ENCODE results near the gene IL34.

IL34 gene

GRCh38 chr16:70684146-70685060 lies 38.0 kb downstream of the IL34 start:
- H2AFZ ChIP-seq (ENCODE audit: low read depth, low read length, severe bottlenecking), result no peak overlapping the region
- no peaks in the 10 kb centered on the region for H4K20me1 ChIP-seq (ENCODE audit: low read depth, low read length)
- no peaks in the 10 kb centered on the region for H3K9me2 ChIP-seq (replicated peaks; ENCODE audit: insufficient read depth, low read length)
- no peaks in the 10 kb centered on the region for H3K27me3 ChIP-seq (ENCODE audit: low read length)
- H3K27ac ChIP-seq (ENCODE audit: low read depth, low read length), result no peak overlapping the region
- H3K4me3 ChIP-seq (ENCODE audit: insufficient read depth, low read length, poor library complexity, severe bottlenecking), result no peak overlapping the region
- no peaks in the 10 kb centered on the region for H3F3A ChIP-seq (ENCODE audit: insufficient read depth)
- no peak overlapping the region for H3K4me2 ChIP-seq (ENCODE audit: low read depth, low read length, poor library complexity, severe bottlenecking)
- H3K9me3 ChIP-seq (ENCODE audit: insufficient read depth, low read length), result no peaks in the 10 kb centered on the region
- no peak overlapping the region for H3K9ac ChIP-seq (ENCODE audit: low read length)
- H3K36me3 ChIP-seq (ENCODE audit: low read length), result no peaks in the 10 kb centered on the region
- TF ChIP-seq CTCF (IDR thresholded peaks at IDR 0.05; ENCODE audit: insufficient read depth, low read length, poor library complexity, severe bottlenecking), result no peak
- TF ChIP-seq EZH2phosphoT487 (conservative IDR thresholded peaks at IDR 0.05; ENCODE audit: low read length), result no peak
- no peaks in the 10 kb centered on the region for H3K79me2 ChIP-seq (ENCODE audit: insufficient read depth, low read length)

GRCh38 chr16:70685061-70685937 lies 38.9 kb downstream of the IL34 start:
- no peaks in the 10 kb centered on the region for H3F3A ChIP-seq (ENCODE audit: insufficient read depth)
- no peak overlapping the region for H3K4me3 ChIP-seq (ENCODE audit: insufficient read depth, low read length, poor library complexity, severe bottlenecking)
- no peaks in the 10 kb centered on the region for H3K9me2 ChIP-seq (replicated peaks; ENCODE audit: insufficient read depth, low read length)
- no peak overlapping the region for H3K9ac ChIP-seq (ENCODE audit: low read length)
- H3K9me3 ChIP-seq (ENCODE audit: insufficient read depth, low read length), result no peaks in the 10 kb centered on the region
- no peak overlapping the region for H3K4me2 ChIP-seq (ENCODE audit: low read depth, low read length, poor library complexity, severe bottlenecking)
- H3K27me3 ChIP-seq (ENCODE audit: low read length), result no peaks in the 10 kb centered on the region
- TF ChIP-seq EZH2phosphoT487 (conservative IDR thresholded peaks at IDR 0.05; ENCODE audit: low read length), result no peak
- TF ChIP-seq CTCF (IDR thresholded peaks at IDR 0.05; ENCODE audit: insufficient read depth, low read length, poor library complexity, severe bottlenecking), result no peak
- no peak overlapping the region for H2AFZ ChIP-seq (ENCODE audit: low read depth, low read length, severe bottlenecking)
- H3K27ac ChIP-seq (ENCODE audit: low read depth, low read length), result no peak overlapping the region
- H3K79me2 ChIP-seq (ENCODE audit: insufficient read depth, low read length), result no peaks in the 10 kb centered on the region
- H4K20me1 ChIP-seq (ENCODE audit: low read depth, low read length), result no peaks in the 10 kb centered on the region
- H3K36me3 ChIP-seq (ENCODE audit: low read length), result no peaks in the 10 kb centered on the region

GRCh38 chr16:70685938-70686375 lies 39.6 kb downstream of the IL34 start, which contains the start of gene MTSS2:
Gene MTSS2 (minus strand): TSS chr16:70686053. CDS start chr16:70685791, 262 bp downstream.
- H2AFZ ChIP-seq (ENCODE audit: low read depth, low read length, severe bottlenecking), result no peak within 1 kb of the TSS

More at GRCh38 chr16:70685938-70686375, 39.6 kb downstream of the IL34 start, which contains the start of gene MTSS2:
- Histone ChIP-seq H4K20me1 (ENCODE audit: low read depth, low read length) (no peaks in the 10 kb centered on the region), H3K9me3 (ENCODE audit: insufficient read depth, low read length) (no peaks in the 10 kb centered on the region), H3K9me2 (replicated peaks; ENCODE audit: insufficient read depth, low read length) (no peaks in the 10 kb centered on the region), H3K4me3 (ENCODE audit: insufficient read depth, low read length, poor library complexity, severe bottlenecking) (no peak within 1 kb of the TSS), H3F3A (ENCODE audit: insufficient read depth) (no peaks in the 10 kb centered on the region), H3K36me3 (ENCODE audit: low read length) (no peaks in the 10 kb centered on the region), H3K9ac (ENCODE audit: low read length) (no peak within 1 kb of the TSS), H3K79me2 (ENCODE audit: insufficient read depth, low read length) (no peaks in the 10 kb centered on the region), H3K4me2 (ENCODE audit: low read depth, low read length, poor library complexity, severe bottlenecking) (no peak within 1 kb of the TSS), H3K27ac (ENCODE audit: low read depth, low read length) (no peak within 1 kb of the TSS), H3K27me3 (ENCODE audit: low read length) (no peaks in the 10 kb centered on the region)
- TF ChIP-seq CTCF (IDR thresholded peaks at IDR 0.05; ENCODE audit: insufficient read depth, low read length, poor library complexity, severe bottlenecking), result no peak
- TF ChIP-seq EZH2phosphoT487 (conservative IDR thresholded peaks at IDR 0.05; ENCODE audit: low read length), result no peak

All from SU-DHL-6 (cell line).